ENCODE data around the gene DUSP10.

DUSP10 gene

GRCh38 chr1:221698579-221699349, 43.1 kb downstream of the DUSP10 start:
- no peak for TF ChIP-seq POLR2AphosphoS5 (IDR thresholded peaks at IDR 0.05; ENCODE audit: low read depth, low read length)
- TF ChIP-seq FOXP2 (optimal IDR thresholded peaks at IDR 0.05; ENCODE audit: borderline replicate concordance, extremely low read depth, extremely low read length, insufficient read depth) = no peak
- no peak for TF ChIP-seq SIN3A (IDR thresholded peaks at IDR 0.05; ENCODE audit: borderline replicate concordance, insufficient read depth, low read length)
- TF ChIP-seq, protein P1, sequence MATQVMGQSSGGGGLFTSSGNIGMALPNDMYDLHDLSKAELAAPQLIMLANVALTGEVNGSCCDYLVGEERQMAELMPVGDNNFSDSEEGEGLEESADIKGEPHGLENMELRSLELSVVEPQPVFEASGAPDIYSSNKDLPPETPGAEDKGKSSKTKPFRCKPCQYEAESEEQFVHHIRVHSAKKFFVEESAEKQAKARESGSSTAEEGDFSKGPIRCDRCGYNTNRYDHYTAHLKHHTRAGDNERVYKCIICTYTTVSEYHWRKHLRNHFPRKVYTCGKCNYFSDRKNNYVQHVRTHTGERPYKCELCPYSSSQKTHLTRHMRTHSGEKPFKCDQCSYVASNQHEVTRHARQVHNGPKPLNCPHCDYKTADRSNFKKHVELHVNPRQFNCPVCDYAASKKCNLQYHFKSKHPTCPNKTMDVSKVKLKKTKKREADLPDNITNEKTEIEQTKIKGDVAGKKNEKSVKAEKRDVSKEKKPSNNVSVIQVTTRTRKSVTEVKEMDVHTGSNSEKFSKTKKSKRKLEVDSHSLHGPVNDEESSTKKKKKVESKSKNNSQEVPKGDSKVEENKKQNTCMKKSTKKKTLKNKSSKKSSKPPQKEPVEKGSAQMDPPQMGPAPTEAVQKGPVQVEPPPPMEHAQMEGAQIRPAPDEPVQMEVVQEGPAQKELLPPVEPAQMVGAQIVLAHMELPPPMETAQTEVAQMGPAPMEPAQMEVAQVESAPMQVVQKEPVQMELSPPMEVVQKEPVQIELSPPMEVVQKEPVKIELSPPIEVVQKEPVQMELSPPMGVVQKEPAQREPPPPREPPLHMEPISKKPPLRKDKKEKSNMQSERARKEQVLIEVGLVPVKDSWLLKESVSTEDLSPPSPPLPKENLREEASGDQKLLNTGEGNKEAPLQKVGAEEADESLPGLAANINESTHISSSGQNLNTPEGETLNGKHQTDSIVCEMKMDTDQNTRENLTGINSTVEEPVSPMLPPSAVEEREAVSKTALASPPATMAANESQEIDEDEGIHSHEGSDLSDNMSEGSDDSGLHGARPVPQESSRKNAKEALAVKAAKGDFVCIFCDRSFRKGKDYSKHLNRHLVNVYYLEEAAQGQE (IDR thresholded peaks at IDR 0.05; ENCODE audit: insufficient read depth in 1 of 2, low read depth in 2 of 2, low read length in 2 of 2) = no peak
- TF ChIP-seq TAF1 (IDR thresholded peaks at IDR 0.05; ENCODE audit: borderline replicate concordance, insufficient read depth, low read length) = no peak

GRCh38 chr1:221697923-221698425, 43.9 kb downstream of the DUSP10 start:
- TF ChIP-seq POLR2AphosphoS5 (IDR thresholded peaks at IDR 0.05; ENCODE audit: low read depth, low read length) = no peak

GRCh38 chr1:221696718-221697461, 45.0 kb downstream of the DUSP10 start:
- TF ChIP-seq, protein P1 (IDR thresholded peaks at IDR 0.05; ENCODE audit: insufficient read depth in 1 of 2, low read depth in 2 of 2, low read length in 2 of 2) = no peak
- TF ChIP-seq SIN3A (IDR thresholded peaks at IDR 0.05; ENCODE audit: borderline replicate concordance, insufficient read depth, low read length) (no peak), TAF1 (IDR thresholded peaks at IDR 0.05; ENCODE audit: borderline replicate concordance, insufficient read depth, low read length) (no peak), FOXP2 (optimal IDR thresholded peaks at IDR 0.05; ENCODE audit: borderline replicate concordance, extremely low read depth, extremely low read length, insufficient read depth) (no peak), POLR2AphosphoS5 (IDR thresholded peaks at IDR 0.05; ENCODE audit: low read depth, low read length) (no peak)

- TF ChIP-seq TAF1 (IDR thresholded peaks at IDR 0.05; ENCODE audit: borderline replicate concordance, insufficient read depth, low read length) (no peak), POLR2AphosphoS5 (IDR thresholded peaks at IDR 0.05; ENCODE audit: low read depth, low read length) (no peak), SIN3A (IDR thresholded peaks at IDR 0.05; ENCODE audit: borderline replicate concordance, insufficient read depth, low read length) (no peak), FOXP2 (optimal IDR thresholded peaks at IDR 0.05; ENCODE audit: borderline replicate concordance, extremely low read depth, extremely low read length, insufficient read depth) (no peak)
- TF ChIP-seq, protein P1 (IDR thresholded peaks at IDR 0.05; ENCODE audit: insufficient read depth in 1 of 2, low read depth in 2 of 2, low read length in 2 of 2) = no peak
These were observed 45.9 kb downstream of the DUSP10 start for GRCh38 chr1:221696027-221696426.

DNA sequence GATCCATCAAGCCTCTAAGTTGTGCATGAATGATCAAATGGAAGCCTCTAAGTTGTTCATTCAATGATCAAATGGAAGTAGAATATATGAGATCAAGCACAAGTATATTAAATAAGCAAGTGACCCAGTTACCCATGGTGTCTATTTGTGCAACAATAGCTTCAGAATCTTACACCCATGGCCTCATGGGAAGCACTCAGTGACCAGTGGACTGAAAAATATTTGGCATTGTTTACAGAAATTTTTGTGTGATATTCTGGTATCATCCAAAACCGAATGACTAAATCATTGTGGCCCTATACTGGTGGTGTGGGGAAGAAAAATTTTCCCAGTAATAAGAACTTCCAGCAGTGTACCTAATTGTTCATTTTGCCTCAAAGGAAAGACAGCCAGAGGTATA, 46.6 kb downstream of the DUSP10 start:
- TF ChIP-seq FOXP2 (optimal IDR thresholded peaks at IDR 0.05; ENCODE audit: borderline replicate concordance, extremely low read depth, extremely low read length, insufficient read depth) = no peak
- TF ChIP-seq, protein P1 (IDR thresholded peaks at IDR 0.05; ENCODE audit: insufficient read depth in 1 of 2, low read depth in 2 of 2, low read length in 2 of 2) = no peak
- no peak for TF ChIP-seq POLR2AphosphoS5 (IDR thresholded peaks at IDR 0.05; ENCODE audit: low read depth, low read length)
- no peak for TF ChIP-seq TAF1 (IDR thresholded peaks at IDR 0.05; ENCODE audit: borderline replicate concordance, insufficient read depth, low read length)
- no peak for TF ChIP-seq SIN3A (IDR thresholded peaks at IDR 0.05; ENCODE audit: borderline replicate concordance, insufficient read depth, low read length)
